Keratinocyte (primary cell): ENCODE measurements around the gene CDKN2B. TPM values are rescaled to one million over a fixed set of nuclear protein-coding genes. Genes with fewer than 3 reads are reported as not detected.

ENCODE experiments used
- DNase-seq: peaks from one replicate; pipeline ENCODE4 v3.0.0-alpha.2; 2011; ENCODE audit warnings: low read depth, missing footprints, low spot score
- FAIRE-seq: peaks from 2 replicates; lab custom pipeline; 2011; peaks lifted over from hg19 to GRCh38; lab: Jason Lieb, UNC
- H2AFZ ChIP-seq: 2 replicates; pipeline ENCODE4 v1.6.0; 2012; ENCODE audit warnings: low read length, control low read depth, inconsistent platforms; ENCODE audit not compliant: control insufficient read depth
- H3K27ac ChIP-seq: 2 replicates; pipeline ENCODE4 v1.5.1; 2011; ENCODE audit warnings: low read length; ENCODE audit not compliant: control insufficient read depth, insufficient read depth
- H3K27me3 ChIP-seq: 3 replicates; pipeline ENCODE4 v1.6.0; 2011; ENCODE audit warnings: low read length; ENCODE audit not compliant: control insufficient read depth, insufficient read depth; ENCODE audit errors: extremely low read depth
- H3K36me3 ChIP-seq, 2 experiments: 2 replicates in 1 of 2; 3 replicates in 1 of 2; pipeline ENCODE4 v1.5.1; 2011; ENCODE audit warnings: low read length in 2 of 2, mild to moderate bottlenecking in 1 of 2; ENCODE audit not compliant: control insufficient read depth in 2 of 2, insufficient read depth in 2 of 2; ENCODE audit errors: extremely low read depth in 1 of 2
- H3K4me1 ChIP-seq: 3 replicates; pipeline ENCODE4 v1.5.1; 2011; ENCODE audit warnings: low read length; ENCODE audit not compliant: control insufficient read depth, insufficient read depth; ENCODE audit errors: extremely low read depth
- H3K4me2 ChIP-seq: 3 replicates; pipeline ENCODE4 v1.6.0; 2011; ENCODE audit warnings: low read depth, low read length; ENCODE audit not compliant: control insufficient read depth, insufficient read depth; ENCODE audit errors: extremely low read depth
- H3K4me3 ChIP-seq, 3 experiments: fragments of 200-600 bp in 1 of 3; sonication (generic) in 1 of 3; 2 replicates in 2 of 3; 3 replicates in 1 of 3; pipeline ENCODE4 v1.5.1; 2011 to 2016; ENCODE audit warnings: low read length in 3 of 3, mild to moderate bottlenecking in 3 of 3, control low read depth in 2 of 3, inconsistent platforms in 1 of 3, low read depth in 1 of 3, mixed read lengths in 1 of 3, mixed run types in 1 of 3, moderate library complexity in 1 of 3; ENCODE audit not compliant: control insufficient read depth in 2 of 3, insufficient read depth in 2 of 3; ENCODE audit errors: extremely low read depth in 1 of 3
- H3K79me2 ChIP-seq: 2 replicates; pipeline ENCODE4 v1.6.0; 2012; ENCODE audit warnings: low read length; ENCODE audit not compliant: control insufficient read depth, insufficient read depth
- H3K9ac ChIP-seq: 3 replicates; pipeline ENCODE4 v1.6.0; 2011; ENCODE audit warnings: low read length; ENCODE audit not compliant: control insufficient read depth, insufficient read depth; ENCODE audit errors: extremely low read depth
- H3K9me1 ChIP-seq: 3 replicates; pipeline ENCODE4 v1.6.0; 2011; ENCODE audit warnings: low read length; ENCODE audit not compliant: control insufficient read depth, insufficient read depth; ENCODE audit errors: extremely low read depth
- H3K9me3 ChIP-seq: 2 replicates; pipeline ENCODE4 v1.5.1; 2012; ENCODE audit warnings: low read depth, low read length; ENCODE audit not compliant: control insufficient read depth
- H4K20me1 ChIP-seq: 3 replicates; pipeline ENCODE4 v1.6.0; 2011; ENCODE audit warnings: low read length; ENCODE audit not compliant: control insufficient read depth, insufficient read depth; ENCODE audit errors: extremely low read depth
- CTCF ChIP-seq, 3 experiments: IDR thresholded peaks in 1 of 3; conservative IDR thresholded peaks in 1 of 3; optimal IDR thresholded peaks in 1 of 3; 2 replicates in 2 of 3; 3 replicates in 1 of 3; pipeline versions ENCODE3 to v1.5.1; 2011; ENCODE audit warnings: low read length in 3 of 3, mild to moderate bottlenecking in 3 of 3, moderate library complexity in 2 of 3, control low read depth in 1 of 3, inconsistent platforms in 1 of 3; ENCODE audit not compliant: insufficient read depth in 2 of 3; ENCODE audit errors: extremely low read depth in 1 of 3
- EZH2 ChIP-seq: IDR thresholded peaks from one replicate; pipeline ENCODE4 v1.6.1; 2012; ENCODE audit warnings: inconsistent platforms, mild to moderate bottlenecking, low read length, moderate library complexity
- dilution Hi-C: fragments of 300-500 bp; cut with MboI; formaldehyde crosslinking; loops from one replicate; pipeline ENCODE4 v1.7.0; 2020; ENCODE audit warnings: low sequenced_read_pairs; ENCODE audit not compliant: extremely low pct_ligation_motif_present
- polyA plus RNA-seq, 5 experiments: library from polyadenylated mRNA; depleted of rRNA in 3 of 5; stranded (reverse) in 3 of 5; stranded (forward) in 1 of 5; unstranded in 1 of 5; fragments of >200 nt; gene quantifications; 1 replicate in 1 of 5; 2 replicates in 3 of 5; 3 replicates in 1 of 5; pipeline versions ENCODE4 v1.2.1 to v1.2.3, GENCODE V29; 2011 to 2012; ENCODE audit warnings: missing spikeins in 2 of 5, low read depth in 1 of 5, low replicate concordance in 1 of 5

Gene CDKN2B
- polyA plus RNA-seq, 1 donor (not counting 4 experiments of a cell fraction or from before 2014, with no cell fraction given), result 19.9 TPM

- FAIRE-seq, result no peak
Measured at GRCh38 chr9:22047596-22047995, 38.5 kb upstream of the CDKN2B start.

GRCh38 chr9:22046243-22046885, 37.3 kb upstream of the CDKN2B start:
- no peaks in the 10 kb centered on the region for H3K36me3 ChIP-seq
- H3K79me2 ChIP-seq, result no peaks in the 10 kb centered on the region
- H3K9me3 ChIP-seq, result no peaks in the 10 kb centered on the region
- H3K27ac ChIP-seq, result no peak overlapping the region
- H3K4me3 ChIP-seq, result no peak overlapping the region
- no peak for DNase-seq
- no peaks in the 10 kb centered on the region for H3K9me1 ChIP-seq
- no peaks in the 10 kb centered on the region for H4K20me1 ChIP-seq
- no peak overlapping the region for H3K9ac ChIP-seq
- H2AFZ ChIP-seq, result no peak overlapping the region
- H3K4me2 ChIP-seq, result no peak overlapping the region
- H3K4me1 ChIP-seq, result peaks cover 38% of the 10 kb centered on the region
- H3K27me3 ChIP-seq, result no peaks in the 10 kb centered on the region
- no peak for FAIRE-seq
- TF ChIP-seq EZH2 (no peak), CTCF (optimal IDR thresholded peaks at IDR 0.05 in 1 of 3, IDR thresholded peaks at IDR 0.05 in 1 of 3, conservative IDR thresholded peaks at IDR 0.05 in 1 of 3; ENCODE audit: extremely low read depth in 1 of 3, insufficient read depth in 2 of 3, low read length in 3 of 3) (no peak)
- dilution Hi-C loops, result loop anchor here (25.0 kb wide), 1 partner anchor 191 kb away; no protein-coding TSS in a partner anchor

More at GRCh38 chr9:22047596-22047995, 38.5 kb upstream of the CDKN2B start:
- Histone ChIP-seq H3K9me3 (no peaks in the 10 kb centered on the region), H3K4me2 (no peak overlapping the region), H3K4me1 (peaks cover 35% of the 10 kb centered on the region), H3K36me3 (no peaks in the 10 kb centered on the region), H3K27me3 (no peaks in the 10 kb centered on the region), H3K27ac (no peak overlapping the region), H4K20me1 (no peaks in the 10 kb centered on the region), H3K9ac (no peak overlapping the region), H2AFZ (no peak overlapping the region), H3K9me1 (no peaks in the 10 kb centered on the region), H3K4me3 (no peak overlapping the region), H3K79me2 (no peaks in the 10 kb centered on the region)
- dilution Hi-C loops, result loop anchor here (25.0 kb wide), 1 partner anchor 190 kb away; no protein-coding TSS in a partner anchor
- DNase-seq, result no peak
- TF ChIP-seq CTCF (optimal IDR thresholded peaks at IDR 0.05 in 1 of 3, IDR thresholded peaks at IDR 0.05 in 1 of 3, conservative IDR thresholded peaks at IDR 0.05 in 1 of 3; ENCODE audit: extremely low read depth in 1 of 3, insufficient read depth in 2 of 3, low read length in 3 of 3) (no peak), EZH2 (no peak)
